ENCODE results near the gene PIP5K1B. TPM values are rescaled to one million over a fixed set of nuclear protein-coding genes. Genes with fewer than 3 reads are reported as not detected.
A peak's percentile ranks its signal among the peaks of the same experiment; 100 is the strongest.

PIP5K1B gene
- total and polyA plus RNA-seq, 2 donors (not counting 3 experiments of a cell fraction or from before 2014, with no cell fraction given), result 0.27 TPM; not detected in 1

GRCh38 chr9:69029535-69029934 lies 324.5 kb downstream of the PIP5K1B start:
- no peaks in the 10 kb centered on the region for H3K79me2 ChIP-seq (ENCODE audit: control insufficient read depth, insufficient read depth, low read length)
- H3K4me3 ChIP-seq (replicated peaks in 1 of 3; ENCODE audit: insufficient read depth in 1 of 3, low read depth in 1 of 3, low read length in 3 of 3), result no peak overlapping the region
- FAIRE-seq (no peak), DNase-seq (ENCODE audit: low read depth, low spot score) (no peak)
- dilution Hi-C loops (cut with MboI; ENCODE audit: extremely low pct_ligation_motif_present, low sequenced_read_pairs) (no loop called here), intact Hi-C loops (cut with micrococcal nuclease) (loop anchor here (5.0 kb wide), 1 partner anchor 247 kb away; a partner anchor contains a TSS)
- POLR2A ChIA-PET, result no interaction called here
- CTCF ChIA-PET, result no interaction called here
- peaks cover 0 to under 1% of the 10 kb centered on the region in 2 experiments for H3K27me3 ChIP-seq (ENCODE audit: control insufficient read depth in 2 of 2, insufficient read depth in 2 of 2, low read length in 2 of 2)
- no peaks in the 10 kb centered on the region for H4K20me1 ChIP-seq (replicated peaks; ENCODE audit: control insufficient read depth, extremely low read depth, insufficient read depth, low read length)
- H3K36me3 ChIP-seq (ENCODE audit: control insufficient read depth in 2 of 2, extremely low read depth in 1 of 2, insufficient read depth in 2 of 2, low read length in 2 of 2), result no peaks in the 10 kb centered on the region
- no peak for TF ChIP-seq MYC (IDR thresholded peaks at IDR 0.05; ENCODE audit: low read depth, low read length)
- H3K4me2 ChIP-seq (ENCODE audit: insufficient read depth, low read length), result no peak overlapping the region
- peaks cover 9% of the 10 kb centered on the region for H3K4me1 ChIP-seq (ENCODE audit: control insufficient read depth, extremely low read depth, insufficient read depth, low read length)
- H3K27ac ChIP-seq (ENCODE audit: insufficient read depth, low read depth, low read length), result no peak overlapping the region
- no peak overlapping the region for H2AFZ ChIP-seq (ENCODE audit: low read depth, low read length)
- no peaks in the 10 kb centered on the region for H3K9me3 ChIP-seq (replicated peaks; ENCODE audit: control insufficient read depth, insufficient read depth, low read length)
- no peaks in the 10 kb centered on the region for H3K9me1 ChIP-seq (replicated peaks; ENCODE audit: control insufficient read depth, extremely low read depth, insufficient read depth, low read length)
- H3K9ac ChIP-seq (replicated peaks; ENCODE audit: extremely low read depth, insufficient read depth, low read length), result no peak overlapping the region
- no TSS peak for BruUV-seq (replicated peaks)

- intact Hi-C loops (cut with micrococcal nuclease) (no loop called here), dilution Hi-C loops (cut with MboI; ENCODE audit: extremely low pct_ligation_motif_present, low sequenced_read_pairs) (no loop called here)
- Histone ChIP-seq H3K79me2 (ENCODE audit: control insufficient read depth, insufficient read depth, low read length) (no peaks in the 10 kb centered on the region), H3K36me3 (ENCODE audit: control insufficient read depth in 2 of 2, extremely low read depth in 1 of 2, insufficient read depth in 2 of 2, low read length in 2 of 2) (no peaks in the 10 kb centered on the region), H4K20me1 (replicated peaks; ENCODE audit: control insufficient read depth, extremely low read depth, insufficient read depth, low read length) (no peaks in the 10 kb centered on the region), H3K27me3 (ENCODE audit: control insufficient read depth in 2 of 2, insufficient read depth in 2 of 2, low read length in 2 of 2) (no peaks in the 10 kb centered on the region), H3K9me1 (replicated peaks; ENCODE audit: control insufficient read depth, extremely low read depth, insufficient read depth, low read length) (no peaks in the 10 kb centered on the region), H3K4me3 (replicated peaks in 1 of 3; ENCODE audit: insufficient read depth in 1 of 3, low read depth in 1 of 3, low read length in 3 of 3) (no peak overlapping the region), H3K4me2 (ENCODE audit: insufficient read depth, low read length) (no peak overlapping the region), H3K9ac (replicated peaks; ENCODE audit: extremely low read depth, insufficient read depth, low read length) (no peak overlapping the region), H3K27ac (ENCODE audit: insufficient read depth, low read depth, low read length) (peak overlapping the region; percentile 10), H2AFZ (ENCODE audit: low read depth, low read length) (no peak overlapping the region), H3K4me1 (ENCODE audit: control insufficient read depth, extremely low read depth, insufficient read depth, low read length) (peaks cover 12% of the 10 kb centered on the region), H3K9me3 (replicated peaks; ENCODE audit: control insufficient read depth, insufficient read depth, low read length) (no peaks in the 10 kb centered on the region)
- CTCF ChIA-PET, result interaction anchor here (1.1 kb wide), 1 partner anchor 37 kb away, joined by 3 read pairs; no protein-coding TSS in a partner anchor
- BruUV-seq (replicated peaks), result no TSS peak
- POLR2A ChIA-PET, result no interaction called here
- TF ChIP-seq POLR2A (IDR thresholded peaks at IDR 0.05; ENCODE audit: low read depth, low read length) (no peak), FOS (IDR thresholded peaks at IDR 0.05; ENCODE audit: borderline replicate concordance, insufficient read depth, low read length) (peak; percentile 56), JUN (IDR thresholded peaks at IDR 0.05; ENCODE audit: borderline replicate concordance, insufficient read depth, insufficient read length, low read depth) (peak; percentile 3), POLR2AphosphoS5 (IDR thresholded peaks at IDR 0.05; ENCODE audit: insufficient read depth, low read depth, low read length) (no peak), EZH2 (IDR thresholded peaks at IDR 0.05; ENCODE audit: borderline replicate concordance, low read depth, low read length, severe bottlenecking) (no peak), GATA2 (IDR thresholded peaks at IDR 0.05; ENCODE audit: insufficient read depth, insufficient read length, low read depth, low read length) (peak; percentile 9)
- FAIRE-seq (no peak), DNase-seq (ENCODE audit: low read depth, low spot score) (peak; percentile 37)
Measured at GRCh38 chr9:69030851-69031645, 326.0 kb downstream of the PIP5K1B start.
